Measurements from ENCODE around the gene CCL4L2.
"Not testable (repeated sequence)": the region's sequence is repeated elsewhere in the genome, so short reads cannot be mapped to it uniquely, and the experiment has no call there.

Gene CCL4L2

GRCh38 chr17:36195434-36196130, 15.3 kb upstream of the CCL4L2 start:
- H3K4me3 ChIP-seq (replicated peaks in 1 of 2; ENCODE audit: low read depth in 2 of 2, low read length in 2 of 2): no peak overlapping the region
- no peak for DNase-seq (ENCODE audit: low read depth in 2 of 2)
- TF ChIP-seq, protein P1, sequence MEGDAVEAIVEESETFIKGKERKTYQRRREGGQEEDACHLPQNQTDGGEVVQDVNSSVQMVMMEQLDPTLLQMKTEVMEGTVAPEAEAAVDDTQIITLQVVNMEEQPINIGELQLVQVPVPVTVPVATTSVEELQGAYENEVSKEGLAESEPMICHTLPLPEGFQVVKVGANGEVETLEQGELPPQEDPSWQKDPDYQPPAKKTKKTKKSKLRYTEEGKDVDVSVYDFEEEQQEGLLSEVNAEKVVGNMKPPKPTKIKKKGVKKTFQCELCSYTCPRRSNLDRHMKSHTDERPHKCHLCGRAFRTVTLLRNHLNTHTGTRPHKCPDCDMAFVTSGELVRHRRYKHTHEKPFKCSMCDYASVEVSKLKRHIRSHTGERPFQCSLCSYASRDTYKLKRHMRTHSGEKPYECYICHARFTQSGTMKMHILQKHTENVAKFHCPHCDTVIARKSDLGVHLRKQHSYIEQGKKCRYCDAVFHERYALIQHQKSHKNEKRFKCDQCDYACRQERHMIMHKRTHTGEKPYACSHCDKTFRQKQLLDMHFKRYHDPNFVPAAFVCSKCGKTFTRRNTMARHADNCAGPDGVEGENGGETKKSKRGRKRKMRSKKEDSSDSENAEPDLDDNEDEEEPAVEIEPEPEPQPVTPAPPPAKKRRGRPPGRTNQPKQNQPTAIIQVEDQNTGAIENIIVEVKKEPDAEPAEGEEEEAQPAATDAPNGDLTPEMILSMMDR (IDR thresholded peaks at IDR 0.05; ENCODE audit: low read depth, low read length): no peak

GRCh38 chr17:36196131-36196486, 14.8 kb upstream of the CCL4L2 start:
- H3K4me3 ChIP-seq (replicated peaks in 1 of 2; ENCODE audit: low read depth in 2 of 2, low read length in 2 of 2): no peak overlapping the region
- DNase-seq (ENCODE audit: low read depth in 2 of 2): no peak
- TF ChIP-seq, protein P1 (IDR thresholded peaks at IDR 0.05; ENCODE audit: low read depth, low read length): no peak

DNA sequence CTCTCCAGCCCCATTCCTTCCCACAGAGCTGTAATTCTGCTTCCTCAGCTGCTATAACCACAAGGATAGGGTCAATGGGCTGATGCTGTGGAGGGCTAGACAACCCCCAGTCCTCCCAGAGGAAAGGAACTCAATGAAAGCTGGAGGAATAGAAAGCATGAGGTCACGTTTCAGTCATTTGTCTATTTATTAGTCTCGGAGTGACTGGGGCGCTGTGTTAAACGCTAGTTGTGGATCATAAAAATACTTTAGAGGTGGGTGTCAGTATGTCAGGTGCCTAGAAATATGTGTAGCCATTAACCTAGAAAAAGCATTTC, 13.5 kb upstream of the CCL4L2 start:
- H3K4me3 ChIP-seq (replicated peaks in 1 of 2; ENCODE audit: low read depth in 2 of 2, low read length in 2 of 2): no peak overlapping the region
- DNase-seq (ENCODE audit: low read depth in 2 of 2): no peak
- TF ChIP-seq, protein P1 (IDR thresholded peaks at IDR 0.05; ENCODE audit: low read depth, low read length): no peak

- H3K4me3 ChIP-seq (replicated peaks in 1 of 2; ENCODE audit: low read depth in 2 of 2, low read length in 2 of 2): no peak overlapping the region
- DNase-seq (ENCODE audit: low read depth in 2 of 2): no peak
- TF ChIP-seq, protein P1 (IDR thresholded peaks at IDR 0.05; ENCODE audit: low read depth, low read length): no peak
Observed at GRCh38 chr17:36198831-36199465, 11.9 kb upstream of the CCL4L2 start.

DNA sequence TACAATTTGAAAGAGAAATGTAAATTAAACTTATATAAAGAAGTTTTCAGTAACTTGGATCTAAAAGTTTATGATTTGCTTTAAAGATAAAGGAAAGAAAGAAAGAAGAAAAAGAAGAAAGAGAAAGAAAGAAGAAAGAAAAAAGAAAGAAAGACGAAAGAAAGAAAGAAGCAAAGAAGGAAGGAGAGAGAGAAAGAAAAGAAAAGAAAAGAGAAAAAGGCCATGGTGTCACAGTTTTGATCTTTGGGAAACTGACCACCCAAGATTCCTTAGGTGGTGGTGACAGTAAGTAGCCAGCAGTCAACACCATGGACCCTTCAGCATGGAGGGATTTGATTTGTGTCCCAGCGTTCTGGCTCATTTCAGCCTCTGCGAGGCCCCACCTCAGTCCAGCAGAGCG, 9.8 kb upstream of the CCL4L2 start:
- not testable (repeated sequence) for H3K4me3 ChIP-seq (replicated peaks in 1 of 2; ENCODE audit: low read depth in 2 of 2, low read length in 2 of 2); DNase-seq (ENCODE audit: low read depth in 2 of 2)

GRCh38 chr17:36201506-36201905, 9.4 kb upstream of the CCL4L2 start:
- DNase-seq (ENCODE audit: low read depth in 2 of 2); H3K4me3 ChIP-seq (replicated peaks in 1 of 2; ENCODE audit: low read depth in 2 of 2, low read length in 2 of 2): not testable (repeated sequence)

DNA sequence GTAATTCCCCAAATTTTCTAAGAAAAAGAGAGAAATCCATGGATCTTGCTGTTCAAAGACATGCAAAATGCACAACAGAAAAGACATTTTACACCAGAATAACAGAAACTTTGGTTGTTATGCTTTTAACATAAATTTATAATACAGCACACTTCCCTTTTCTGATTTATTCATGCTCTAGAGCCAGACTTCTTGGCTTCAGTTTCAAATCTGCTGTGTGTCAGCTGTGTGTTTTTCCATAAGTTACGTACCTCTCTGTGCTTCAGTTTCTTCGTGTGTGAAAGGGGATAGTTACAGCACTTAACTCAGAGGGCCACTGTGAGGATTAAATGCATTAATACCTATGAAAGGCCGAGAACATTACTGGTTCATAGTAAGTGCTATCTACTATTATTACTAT, 7.5 kb upstream of the CCL4L2 start:
- TF ChIP-seq, protein P1 (IDR thresholded peaks at IDR 0.05; ENCODE audit: low read depth, low read length): no peak
- no peak overlapping the region for H3K4me3 ChIP-seq (replicated peaks in 1 of 2; ENCODE audit: low read depth in 2 of 2, low read length in 2 of 2)
- no peak for DNase-seq (ENCODE audit: low read depth in 2 of 2)
